PC-3 (cell line): ENCODE results near the gene LRBA.

ENCODE experiments used
- EZH2 ChIP-seq: fragments of 300-600 bp; sonication (generic); IDR thresholded peaks from one replicate; pipeline ENCODE4 v1.6.1; 2017; ENCODE audit warnings: antibody characterized with exemption, mild to moderate bottlenecking, low read length; ENCODE audit not compliant: unreplicated experiment
- EZH2phosphoT487 ChIP-seq: fragments of 300-600 bp; sonication (generic); IDR thresholded peaks from 2 replicates; pipeline ENCODE4 v1.6.1; 2018; ENCODE audit warnings: mild to moderate bottlenecking, antibody characterized with exemption, low read length, borderline replicate concordance
- TF ChIP-seq, protein P1 (sequence below): fragments of 300-600 bp; sonication (generic); conservative IDR thresholded peaks from 2 replicates; pipeline ENCODE4 v1.5.1; 2017; ENCODE audit warnings: antibody characterized with exemption, low read depth, mild to moderate bottlenecking, low read length

- TF ChIP-seq EZH2 = no peak
- TF ChIP-seq, protein P1, sequence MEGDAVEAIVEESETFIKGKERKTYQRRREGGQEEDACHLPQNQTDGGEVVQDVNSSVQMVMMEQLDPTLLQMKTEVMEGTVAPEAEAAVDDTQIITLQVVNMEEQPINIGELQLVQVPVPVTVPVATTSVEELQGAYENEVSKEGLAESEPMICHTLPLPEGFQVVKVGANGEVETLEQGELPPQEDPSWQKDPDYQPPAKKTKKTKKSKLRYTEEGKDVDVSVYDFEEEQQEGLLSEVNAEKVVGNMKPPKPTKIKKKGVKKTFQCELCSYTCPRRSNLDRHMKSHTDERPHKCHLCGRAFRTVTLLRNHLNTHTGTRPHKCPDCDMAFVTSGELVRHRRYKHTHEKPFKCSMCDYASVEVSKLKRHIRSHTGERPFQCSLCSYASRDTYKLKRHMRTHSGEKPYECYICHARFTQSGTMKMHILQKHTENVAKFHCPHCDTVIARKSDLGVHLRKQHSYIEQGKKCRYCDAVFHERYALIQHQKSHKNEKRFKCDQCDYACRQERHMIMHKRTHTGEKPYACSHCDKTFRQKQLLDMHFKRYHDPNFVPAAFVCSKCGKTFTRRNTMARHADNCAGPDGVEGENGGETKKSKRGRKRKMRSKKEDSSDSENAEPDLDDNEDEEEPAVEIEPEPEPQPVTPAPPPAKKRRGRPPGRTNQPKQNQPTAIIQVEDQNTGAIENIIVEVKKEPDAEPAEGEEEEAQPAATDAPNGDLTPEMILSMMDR = no peak
- TF ChIP-seq EZH2phosphoT487 = no peak
These were observed 425.9 kb downstream of the LRBA start for GRCh38 chr4:150589157-150589556.
